ENCODE results near the gene OVOL1.
"Not testable (repeated sequence)": the region's sequence is repeated elsewhere in the genome, so short reads cannot be mapped to it uniquely, and the experiment has no call there.

OVOL1 gene

DNA sequence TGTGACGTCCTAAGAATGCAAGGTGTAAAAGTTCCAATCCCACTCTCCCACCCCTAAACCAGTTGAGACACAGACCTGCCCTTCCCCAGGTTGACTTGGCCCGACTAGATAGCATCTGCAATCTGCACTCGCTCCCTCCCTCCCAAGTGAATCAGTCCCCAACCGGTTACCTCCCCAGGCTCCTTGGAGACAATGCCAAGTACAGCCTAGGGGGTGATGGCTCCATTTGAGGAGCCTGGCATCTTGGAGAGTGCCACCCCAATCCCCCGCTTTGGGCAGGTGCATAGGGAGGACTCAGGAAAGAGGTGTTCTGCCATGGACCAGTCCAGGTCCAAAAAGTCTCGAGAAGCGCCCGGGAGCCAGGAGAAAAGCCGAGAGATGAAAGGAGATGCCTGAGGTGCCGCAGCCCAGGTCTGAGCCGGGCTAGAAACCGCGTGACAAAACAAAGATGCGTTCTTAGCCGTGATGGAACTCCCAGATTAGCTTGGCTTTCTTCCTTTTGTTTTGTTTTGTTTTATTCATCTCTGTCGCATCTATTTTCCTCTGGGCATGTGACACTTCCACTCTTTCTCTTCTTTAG, 28.2 kb downstream of the OVOL1 start:
- no peak for DNase-seq (ENCODE audit: low spot score)

DNA sequence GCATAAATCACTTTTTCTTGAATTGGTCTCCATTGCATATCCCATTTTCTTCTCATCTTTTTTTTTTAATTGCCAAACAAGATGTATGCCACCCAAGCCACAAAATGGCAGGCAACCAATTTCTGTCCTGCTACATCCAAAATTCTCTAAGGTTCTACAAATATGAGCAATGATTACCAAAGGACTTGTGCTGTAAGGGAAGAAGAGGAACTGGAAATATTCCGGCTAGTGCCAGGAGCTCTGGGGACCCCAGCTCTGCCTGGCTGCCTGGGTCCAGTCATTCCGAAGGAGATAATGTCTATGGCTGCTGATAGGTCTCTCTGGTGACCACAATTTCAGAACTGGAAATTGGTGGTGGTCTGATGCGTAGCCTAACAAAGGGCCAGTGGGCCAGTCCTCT, 29.8 kb downstream of the OVOL1 start:
- DNase-seq (ENCODE audit: low spot score) = no peak

DNA sequence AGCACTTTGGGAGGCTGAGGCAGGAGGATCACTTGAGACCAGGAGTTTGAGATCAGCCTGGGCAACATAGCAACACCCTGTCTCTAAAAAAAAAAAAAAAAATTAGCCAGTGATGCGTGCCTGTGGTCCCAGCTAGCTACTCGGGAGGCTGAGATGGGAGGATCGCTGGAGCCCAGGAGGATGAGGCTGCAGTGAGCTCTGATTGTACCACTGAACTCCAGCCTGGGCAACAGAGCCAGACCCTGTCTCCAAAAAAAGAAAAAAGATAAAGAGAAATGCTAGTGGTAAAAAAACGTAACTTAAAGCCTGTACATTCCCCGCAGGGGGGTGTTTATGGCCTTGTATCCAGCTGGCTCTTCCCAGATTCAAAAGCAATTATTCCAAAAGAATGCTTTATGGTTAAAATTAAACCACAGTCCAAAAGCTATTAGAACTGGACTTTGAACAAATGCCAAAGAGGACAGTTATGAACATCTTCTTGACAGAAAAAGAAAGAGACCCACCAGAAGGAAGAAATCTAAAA, 30.5 kb downstream of the OVOL1 start:
- peak; percentile 28 for DNase-seq (ENCODE audit: low spot score)

DNA sequence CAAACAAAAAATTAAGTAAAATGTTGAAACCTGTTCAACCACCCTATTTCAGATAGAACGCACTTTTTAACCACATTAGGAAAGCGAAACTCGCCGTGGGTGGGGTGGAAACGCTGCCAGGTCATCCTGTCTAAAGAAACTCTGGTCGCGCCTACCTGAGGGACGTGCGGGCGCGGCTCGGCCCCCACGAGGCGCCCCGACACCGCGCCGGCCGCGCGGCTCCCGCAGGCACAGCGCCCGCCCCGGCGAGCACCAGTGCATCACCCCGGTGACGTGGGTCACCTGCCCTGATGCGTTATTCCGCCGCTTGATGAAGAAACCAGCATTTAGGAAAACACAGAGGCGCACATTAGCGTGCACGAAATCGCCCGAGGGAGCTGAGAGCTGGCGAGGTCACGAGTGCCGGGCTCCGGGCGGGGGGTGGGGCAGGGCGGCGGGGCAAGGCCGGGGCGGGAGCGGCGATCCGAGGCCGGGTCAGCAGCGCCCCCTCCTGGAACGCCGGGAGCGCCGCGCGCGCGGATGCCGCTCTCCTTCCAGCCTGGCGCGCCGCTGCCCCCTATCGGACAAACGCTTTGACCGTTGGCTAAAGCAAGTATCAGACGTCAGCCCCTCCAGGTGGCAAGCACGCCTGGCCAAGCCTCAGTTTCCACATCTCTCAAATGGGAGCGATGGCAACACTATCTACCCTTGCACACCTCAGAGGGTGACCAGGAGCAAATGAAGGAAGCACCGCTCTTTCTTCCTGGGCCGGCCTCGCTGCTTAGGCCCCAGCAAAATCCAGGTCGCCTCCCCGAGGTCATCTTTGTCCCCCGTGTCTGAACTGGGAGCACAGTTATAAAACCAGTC, 31.2 kb downstream of the OVOL1 start:
- DNase-seq (ENCODE audit: low spot score) = peak; percentile 95

DNA sequence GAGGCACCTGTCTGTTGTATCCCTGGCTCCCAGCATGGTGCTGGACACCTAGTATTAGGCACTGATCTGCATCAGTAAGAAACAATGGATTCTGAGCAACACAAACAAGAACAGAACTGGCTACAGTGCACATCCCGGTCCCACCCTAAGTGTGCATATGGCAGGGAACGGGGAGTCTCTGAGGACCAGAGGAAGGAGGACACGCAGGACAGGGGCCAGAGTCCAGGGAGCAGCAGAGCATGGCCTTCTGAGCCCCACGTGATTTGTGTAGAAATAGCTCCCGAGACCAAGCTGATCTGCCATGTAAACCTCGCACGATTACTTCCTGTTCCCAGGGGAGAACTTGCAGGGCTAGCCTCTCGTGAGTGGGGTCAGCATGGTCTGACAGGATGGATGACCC, 34.2 kb downstream of the OVOL1 start:
- DNase-seq (ENCODE audit: low spot score) = no peak

DNA sequence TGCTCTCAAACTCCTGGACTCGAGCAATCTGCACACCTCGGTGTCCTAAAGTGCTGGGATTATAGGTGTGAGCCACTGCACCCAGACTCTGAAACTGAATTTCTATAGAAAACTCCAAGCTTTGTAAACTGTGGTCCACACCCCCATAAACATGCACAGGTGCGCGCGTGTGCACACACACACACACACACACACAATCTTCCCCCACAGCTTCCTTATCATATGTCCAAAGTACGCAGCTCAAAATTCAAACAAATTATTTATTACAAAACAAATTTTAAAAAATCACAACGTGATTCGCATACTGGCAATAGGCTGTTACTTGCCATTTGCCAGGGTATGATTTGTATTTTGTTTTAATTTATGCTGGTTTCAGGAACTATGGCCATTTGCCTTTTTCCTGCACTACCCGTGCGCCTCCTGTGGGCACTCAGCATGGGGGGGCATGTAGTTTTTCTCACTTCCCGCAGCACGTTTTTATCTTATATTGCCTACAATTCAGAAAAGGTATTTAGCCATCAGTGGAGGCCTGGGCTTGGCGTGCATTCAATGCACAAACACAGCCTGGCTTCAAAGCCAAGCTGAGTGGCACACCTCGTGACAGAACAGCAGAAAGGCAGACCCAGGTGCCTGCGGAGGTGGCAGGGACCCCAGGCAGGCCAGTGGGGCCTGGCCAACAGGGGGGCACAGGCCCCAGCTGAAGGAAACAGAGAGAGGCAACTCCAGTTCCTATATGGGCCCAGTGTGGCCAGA, 36.1 kb downstream of the OVOL1 start:
- DNase-seq (ENCODE audit: low spot score) = no peak

DNA sequence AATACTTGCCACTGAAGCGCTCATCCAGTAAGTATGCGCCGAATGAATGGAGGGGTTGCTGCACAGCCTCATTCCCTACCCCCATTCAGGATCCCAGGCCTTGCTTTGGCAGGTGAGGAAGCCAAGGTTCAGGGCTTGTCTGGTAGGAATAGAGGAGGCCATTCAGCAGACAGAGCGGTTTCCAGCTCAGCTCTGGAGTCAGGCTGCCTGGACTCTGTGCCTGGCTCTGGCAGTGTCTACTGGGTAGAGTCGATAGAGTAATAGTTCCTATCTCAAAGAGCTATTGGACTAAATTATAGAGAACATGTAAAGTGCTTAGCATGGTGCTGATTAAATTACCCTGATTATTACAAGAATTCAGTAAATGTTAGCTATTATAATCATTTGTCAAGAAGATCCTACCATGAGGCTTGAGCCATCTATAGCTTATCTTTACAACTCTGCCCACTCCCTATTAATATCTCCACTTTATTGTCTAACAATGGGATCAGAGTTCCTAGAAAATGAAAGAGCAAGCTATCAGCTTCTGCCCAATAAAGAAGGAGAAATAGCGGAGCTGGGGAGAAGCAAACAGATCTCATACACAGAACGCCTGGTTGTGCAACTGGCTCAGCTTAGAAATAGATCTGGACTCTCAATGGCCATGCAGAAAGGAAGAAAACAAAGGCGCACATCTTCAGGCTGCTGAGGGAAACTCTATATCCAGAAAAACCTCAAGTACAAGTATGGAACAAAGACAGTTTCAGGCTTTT, 40.3 kb downstream of the OVOL1 start:
- no peak for DNase-seq (ENCODE audit: low spot score)

DNA sequence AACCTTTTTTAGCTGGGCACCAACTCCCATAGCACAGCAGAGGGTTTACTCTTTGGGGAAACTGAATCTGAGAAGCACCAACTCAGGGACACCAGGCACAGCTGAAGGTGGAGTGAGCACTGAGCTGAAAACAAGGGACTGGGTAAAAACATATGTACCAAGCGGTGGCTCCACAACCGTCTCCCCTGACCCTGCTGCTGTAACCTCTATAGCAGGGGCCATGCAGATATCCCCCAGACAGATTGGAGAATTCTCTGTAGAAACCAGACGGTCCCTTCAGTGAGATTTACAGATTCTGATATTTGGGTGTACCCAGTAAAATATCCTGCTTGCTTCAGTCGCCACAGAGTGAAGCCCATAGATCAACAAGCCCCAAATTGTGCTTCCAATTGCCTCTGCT, 42.6 kb downstream of the OVOL1 start:
- no peak for DNase-seq (ENCODE audit: low spot score)

DNA sequence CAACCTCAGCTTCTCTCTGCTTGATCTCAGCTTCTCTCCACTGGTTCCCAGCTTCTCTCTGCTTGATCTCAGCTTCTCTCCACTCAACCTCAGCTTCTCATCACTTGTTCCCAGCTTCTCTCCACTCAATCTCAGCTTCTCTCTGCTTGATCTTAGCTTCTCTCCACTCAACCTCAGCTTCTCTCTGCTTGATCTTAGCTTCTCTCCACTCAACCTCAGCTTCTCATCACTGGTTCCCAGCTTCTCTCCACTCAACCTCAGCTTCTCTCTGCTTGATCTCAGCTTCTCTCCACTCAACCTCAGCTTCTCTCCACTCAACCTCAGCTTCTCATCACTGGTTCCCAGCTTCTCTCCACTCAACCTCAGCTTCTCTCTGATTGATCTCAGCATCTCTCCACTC, 45.4 kb downstream of the OVOL1 start:
- DNase-seq (ENCODE audit: low spot score) = not testable (repeated sequence)

DNA sequence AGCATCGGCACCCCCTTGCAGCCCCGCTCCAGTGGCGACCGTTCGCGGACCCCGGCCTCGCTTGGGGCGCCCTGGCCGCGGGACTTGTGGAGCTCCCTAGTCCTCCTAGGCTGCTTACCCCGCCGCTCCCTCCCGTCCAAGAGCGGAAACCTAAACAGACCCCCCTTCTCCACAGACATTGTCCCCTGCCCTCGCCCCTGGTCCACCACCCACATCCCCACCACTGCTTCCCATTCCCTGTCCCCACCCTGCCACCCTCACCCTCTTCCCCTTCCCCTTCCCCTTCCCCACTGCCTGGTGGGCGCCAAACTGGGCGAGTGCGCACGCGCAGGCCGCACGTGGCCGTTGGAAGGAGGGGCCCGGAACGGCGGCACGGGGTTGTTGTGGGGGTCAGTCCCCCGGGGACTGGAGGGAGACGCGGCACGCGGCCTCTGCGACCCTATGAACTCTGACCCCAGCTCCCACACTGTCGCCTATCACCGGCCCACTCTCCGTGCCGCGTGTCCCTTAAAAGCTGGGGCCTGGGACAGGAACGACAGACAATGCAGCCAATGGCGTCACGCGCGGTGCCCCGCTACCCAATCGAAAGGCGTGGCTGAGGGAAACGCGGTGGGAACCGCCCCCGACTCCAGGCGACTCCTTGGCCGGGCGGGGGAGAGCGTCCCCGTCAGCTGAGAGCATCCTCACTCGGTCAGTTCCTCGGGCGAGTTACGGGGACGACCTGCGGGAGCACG, 46.6 kb downstream of the OVOL1 start, which contains the start of gene SNX32:
Gene SNX32, plus strand, starts transcription at position 667 of the 734 bp plus-strand sequence. CDS start 103 bp downstream, outside the sequence.
- DNase-seq (ENCODE audit: low spot score) = no peak

DNA sequence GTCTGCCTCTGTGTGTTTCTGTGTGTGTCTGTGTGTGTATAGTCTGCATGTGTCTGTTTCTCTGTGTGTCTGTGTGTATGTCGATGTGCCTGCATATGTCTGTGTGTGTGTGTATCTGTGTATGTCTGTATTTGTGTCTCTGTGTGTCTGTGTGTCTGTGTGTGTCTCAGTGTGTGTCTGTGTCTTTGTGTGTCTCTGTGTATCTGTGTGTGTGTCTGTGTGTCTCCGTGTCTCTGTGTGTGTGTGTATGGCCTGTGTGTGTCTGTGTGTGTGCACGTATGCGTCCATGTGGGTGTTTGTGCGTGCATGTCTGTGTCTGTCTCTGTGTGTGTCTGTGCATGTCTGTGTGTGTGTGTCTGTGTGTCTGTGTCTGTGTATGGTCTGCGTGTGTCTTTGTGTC, 47.3 kb downstream of the OVOL1 start:
- DNase-seq (ENCODE audit: low spot score) = no peak

DNA sequence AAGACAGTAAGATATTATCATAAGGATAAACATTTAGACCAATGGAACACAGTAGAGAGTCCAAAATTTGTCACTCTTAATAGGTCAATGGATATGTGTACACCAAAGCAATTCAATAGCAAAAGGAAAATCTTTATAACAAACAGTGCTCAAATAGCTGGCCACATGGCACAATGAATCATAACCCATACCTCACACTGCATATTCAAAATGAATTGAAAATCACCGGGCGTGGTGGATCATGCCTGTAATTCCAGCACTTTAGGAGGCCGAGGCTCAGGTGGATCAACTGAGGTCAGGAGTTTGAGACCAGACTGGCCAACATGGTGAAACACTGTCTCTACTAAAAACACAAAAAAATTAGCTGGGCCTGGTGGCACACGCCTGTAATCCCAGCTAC, 55.3 kb downstream of the OVOL1 start:
- no peak for DNase-seq (ENCODE audit: low spot score)

DNA sequence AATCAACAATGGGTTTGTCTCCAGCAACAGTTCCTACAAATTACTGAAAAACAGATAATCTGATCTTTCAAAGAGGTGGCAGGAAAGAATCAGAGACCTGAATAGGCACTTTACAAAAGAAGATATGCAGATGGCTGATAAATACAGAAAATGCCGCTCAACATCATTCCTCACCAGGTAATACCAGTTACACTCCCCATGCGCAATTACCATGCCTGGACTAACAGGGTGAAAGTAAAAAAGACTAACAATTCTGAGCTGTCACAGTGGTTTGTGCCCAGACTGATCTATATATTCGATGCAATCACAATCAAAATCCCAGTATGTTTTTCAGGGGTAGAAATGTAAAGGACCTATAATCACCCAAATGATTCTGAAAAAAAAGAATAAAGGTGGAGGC, 56.9 kb downstream of the OVOL1 start:
- DNase-seq (ENCODE audit: low spot score) = no peak

DNA sequence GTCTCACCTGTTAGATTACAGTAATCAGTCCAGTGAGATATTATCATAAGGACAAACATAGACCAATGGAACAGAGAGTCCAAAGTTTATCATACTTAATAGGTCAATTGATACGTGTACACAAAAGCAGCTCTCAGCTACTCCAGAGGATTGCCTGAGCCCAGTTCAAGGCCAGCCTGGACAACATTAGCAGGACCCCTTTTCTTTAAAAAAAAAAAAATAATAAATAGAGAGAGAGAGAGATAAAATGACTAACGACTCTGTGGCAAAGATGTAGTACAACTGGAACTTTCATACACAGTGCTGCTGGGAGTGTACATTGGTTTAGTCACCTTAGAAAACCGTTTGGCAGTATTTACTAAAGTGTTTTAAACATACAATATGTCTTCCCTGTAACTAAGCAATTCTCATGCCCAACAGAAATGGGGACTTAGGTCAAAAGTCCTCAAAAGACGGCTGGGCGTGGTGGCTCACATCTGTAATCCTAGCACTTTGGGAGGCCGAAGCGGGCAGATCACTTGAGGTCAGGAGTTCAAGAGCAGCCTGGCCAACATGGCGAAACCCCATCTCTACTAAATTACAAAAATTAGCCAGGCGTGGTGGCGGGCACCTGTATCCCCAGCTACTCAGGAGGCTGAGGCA, 57.5 kb downstream of the OVOL1 start:
- DNase-seq (ENCODE audit: low spot score) = no peak

Measured in LoVo (cell line).